Stimulated activated memory B cell treated with anti-CD40 and anti-IgM and Interleukin-4, amounts not matched to agents 10 μg/mL and 1 μg/mL and 100 μg/mL, for 72 hours (primary cell): ENCODE results near the gene TYMS.

Experiments used
- ATAC-seq: fragments of 150-1000 bp; cut with Tn5 transposase; 2 replicates; pipeline ENCODE4 v1.10.0; 2021
- H3K27ac Mint-ChIP-seq: one replicate; pipeline ENCODE4 v1.8.0; 2022; ENCODE audit warnings: mild to moderate bottlenecking, mixed read lengths
- H3K27me3 Mint-ChIP-seq: one replicate; pipeline ENCODE4 v1.8.0; 2022; ENCODE audit warnings: mixed read lengths
- H3K36me3 Mint-ChIP-seq: one replicate; pipeline ENCODE4 v1.8.0; 2022; ENCODE audit warnings: mixed read lengths
- H3K4me1 Mint-ChIP-seq: one replicate; pipeline ENCODE4 v1.8.0; 2022; ENCODE audit warnings: mixed read lengths
- H3K4me3 Mint-ChIP-seq: one replicate; pipeline ENCODE4 v1.8.0; 2022; ENCODE audit warnings: mild to moderate bottlenecking, moderate library complexity, mixed read lengths
- H3K9me3 Mint-ChIP-seq: one replicate; pipeline ENCODE4 v1.8.0; 2022; ENCODE audit warnings: mixed read lengths

TYMS gene

DNA sequence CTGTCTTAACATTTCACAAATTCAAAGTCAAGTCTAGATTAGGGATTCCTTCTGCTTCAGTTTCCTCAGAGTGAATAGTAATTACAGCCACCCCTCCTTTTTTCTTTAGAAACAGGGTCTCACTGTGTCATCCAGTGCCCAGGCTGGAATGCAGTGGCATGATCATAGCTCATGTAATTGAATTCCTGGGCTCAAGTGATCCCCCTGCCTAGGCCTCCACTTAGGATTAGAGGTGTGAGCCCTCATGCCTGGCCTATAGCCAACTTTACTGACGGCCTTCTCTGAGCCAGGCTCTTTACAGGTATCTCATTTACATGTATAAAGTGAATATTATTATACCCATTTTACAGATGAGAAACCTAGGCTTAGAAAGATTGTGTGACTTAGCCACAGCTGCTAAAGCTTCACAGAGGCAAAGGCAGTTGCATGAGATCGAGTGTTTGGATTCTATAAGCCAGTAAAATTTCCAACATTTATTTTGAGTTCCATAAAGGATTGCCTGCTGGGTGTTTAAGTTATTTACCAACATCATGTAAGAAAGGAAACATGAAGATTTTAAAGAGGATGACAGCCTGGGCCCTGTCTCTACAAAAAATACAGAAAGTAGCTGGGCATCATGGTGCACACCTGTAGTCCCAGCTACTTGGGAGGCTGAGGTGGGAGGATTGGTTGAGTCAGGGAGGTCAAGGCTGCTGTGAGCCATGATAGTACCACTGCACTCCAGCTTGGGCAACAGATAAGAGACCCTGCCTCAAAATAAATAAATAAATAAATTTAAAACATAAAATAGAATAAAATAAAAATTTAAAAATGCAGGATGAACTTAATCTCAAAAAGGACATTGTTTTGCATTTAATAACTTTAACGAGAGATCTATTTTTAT, 53.2 kb downstream of the TYMS start:
- peak overlapping the region; percentile 38 for H3K4me3 Mint-ChIP-seq
- no peaks in the 10 kb centered on the region for H3K27me3 Mint-ChIP-seq
- H3K36me3 Mint-ChIP-seq = peaks cover 12% of the 10 kb centered on the region
- no peaks in the 10 kb centered on the region for H3K9me3 Mint-ChIP-seq
- peaks cover 11% of the 10 kb centered on the region for H3K4me1 Mint-ChIP-seq
- H3K27ac Mint-ChIP-seq = peak overlapping the region; percentile 83
- ATAC-seq = no peak

DNA sequence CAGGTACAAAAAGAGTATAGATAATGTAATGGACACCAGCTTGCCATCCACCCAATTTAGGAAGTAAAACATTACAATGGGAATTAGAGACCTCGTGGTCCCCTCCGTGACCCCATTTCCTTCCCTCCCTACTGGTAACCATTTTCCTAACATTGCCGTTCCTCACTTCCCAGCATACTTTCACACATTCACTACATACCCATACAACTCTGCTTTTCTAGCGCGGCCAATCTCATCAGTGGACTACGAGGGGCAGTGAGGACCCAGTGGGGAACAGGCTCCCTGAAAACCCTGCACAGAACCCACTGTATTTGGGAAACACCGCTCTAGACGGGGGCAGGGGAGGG, 53.8 kb downstream of the TYMS start:
- Mint-ChIP-seq H3K9me3 (no peaks in the 10 kb centered on the region), H3K4me3 (peak overlapping the region; percentile 77), H3K27me3 (no peaks in the 10 kb centered on the region), H3K4me1 (peaks cover 11% of the 10 kb centered on the region), H3K27ac (peak overlapping the region; percentile 83), H3K36me3 (peaks cover 10% of the 10 kb centered on the region)
- ATAC-seq = no peak

GRCh38 chr18:711657-712400, 54.4 kb downstream of the TYMS start:
- no peaks in the 10 kb centered on the region for H3K9me3 Mint-ChIP-seq
- peak overlapping the region; percentile 77 for H3K4me3 Mint-ChIP-seq
- peaks cover 11% of the 10 kb centered on the region for H3K4me1 Mint-ChIP-seq
- peak overlapping the region; percentile 83 for H3K27ac Mint-ChIP-seq
- peak; percentile 71 for ATAC-seq
- no peaks in the 10 kb centered on the region for H3K27me3 Mint-ChIP-seq
- peaks cover 7% of the 10 kb centered on the region for H3K36me3 Mint-ChIP-seq

DNA sequence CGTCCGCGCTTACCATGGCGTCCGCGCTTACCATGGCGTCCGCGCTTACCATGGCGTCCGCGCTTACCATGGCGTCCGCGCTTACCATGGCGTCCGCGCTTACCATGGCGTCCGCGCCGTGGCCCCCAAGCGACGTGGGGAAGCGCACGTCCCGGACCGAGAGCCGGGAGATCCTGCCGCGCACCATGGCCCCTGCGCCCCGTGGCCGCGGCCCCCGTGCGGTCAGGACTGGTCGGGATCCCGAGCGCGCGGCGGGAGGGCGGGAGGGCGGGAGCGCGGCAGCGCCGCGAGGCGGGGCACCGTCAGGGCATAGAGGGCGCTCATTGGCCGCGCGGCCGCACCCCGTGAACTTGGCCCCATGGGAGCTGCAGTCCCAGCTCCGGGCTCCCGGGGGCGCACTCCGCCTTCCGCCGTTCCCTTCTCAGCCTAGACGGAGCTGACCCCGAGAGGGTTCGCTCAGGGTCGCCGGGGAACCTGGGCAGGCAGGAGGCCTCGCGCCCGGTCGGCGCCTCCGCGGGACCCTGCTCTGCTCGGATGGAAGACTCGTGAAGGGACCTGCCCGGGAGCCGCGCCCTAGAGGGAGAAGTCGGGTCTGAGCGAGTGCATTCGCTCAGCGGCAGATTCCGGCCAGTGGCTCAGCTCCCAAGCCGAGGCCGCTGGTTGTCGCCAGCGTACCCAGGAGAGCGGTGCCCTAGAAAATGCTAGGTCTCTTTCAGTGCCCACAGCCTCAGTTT, 55.1 kb downstream of the TYMS start, which contains the start of gene ENOSF1:
Gene ENOSF1, minus strand, starts transcription at position 230 of the 734 bp plus-strand sequence. Its CDS starts 43 bp downstream, at position 187.
- Mint-ChIP-seq H3K27ac (peak within 1 kb of the TSS; percentile 83), H3K27me3 (no peaks in the 10 kb centered on the region), H3K36me3 (peaks cover 7% of the 10 kb centered on the region), H3K4me1 (peaks cover 11% of the 10 kb centered on the region), H3K9me3 (no peaks in the 10 kb centered on the region), H3K4me3 (peak within 1 kb of the TSS; percentile 77)
- ATAC-seq = peak; percentile 83

DNA sequence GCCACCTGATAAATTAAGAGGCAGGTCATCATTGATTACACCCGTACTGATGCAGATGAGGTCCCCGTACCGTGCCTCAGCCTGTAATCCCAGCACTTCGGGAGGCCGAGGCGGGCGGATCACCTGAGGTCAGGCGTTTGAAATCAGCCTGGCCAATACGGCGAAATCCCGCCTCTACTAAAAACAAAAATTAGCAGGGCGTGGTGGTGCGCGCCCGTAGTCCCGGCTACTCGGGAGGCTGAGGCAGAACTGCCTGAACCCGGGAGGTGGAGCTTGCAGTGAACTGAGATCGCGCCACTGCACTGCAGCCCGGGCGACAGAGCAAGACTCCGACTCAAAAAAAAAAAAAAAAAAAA, 55.7 kb downstream of the TYMS start:
- Mint-ChIP-seq H3K27me3 (no peaks in the 10 kb centered on the region), H3K36me3 (peaks cover 7% of the 10 kb centered on the region), H3K27ac (no peak overlapping the region), H3K4me1 (peaks cover 11% of the 10 kb centered on the region), H3K4me3 (peak overlapping the region; percentile 56), H3K9me3 (no peaks in the 10 kb centered on the region)
- ATAC-seq = no peak

DNA sequence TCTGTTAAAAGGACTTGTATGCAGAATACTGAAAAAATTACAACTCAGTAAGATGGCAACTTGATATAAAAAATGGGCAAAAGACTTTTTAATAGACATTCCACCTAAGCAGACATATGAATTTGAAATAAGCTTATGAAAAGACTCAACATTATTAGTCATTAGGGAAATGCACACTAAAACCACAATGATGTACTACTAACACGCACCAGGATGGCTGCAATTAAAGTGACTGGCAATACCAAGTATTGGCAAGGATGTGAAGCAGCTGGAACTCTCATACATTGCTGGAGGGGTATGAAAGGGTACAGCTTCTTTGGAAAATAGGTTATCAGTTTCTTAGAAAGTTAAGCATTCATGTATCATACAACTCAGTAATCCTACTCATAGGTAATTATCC, 58.2 kb downstream of the TYMS start:
- ATAC-seq = no peak
- Mint-ChIP-seq H3K9me3 (no peaks in the 10 kb centered on the region), H3K4me1 (peaks cover 11% of the 10 kb centered on the region), H3K4me3 (no peak overlapping the region), H3K27ac (no peak overlapping the region), H3K27me3 (no peaks in the 10 kb centered on the region), H3K36me3 (no peaks in the 10 kb centered on the region)

GRCh38 chr18:717003-717402, 59.5 kb downstream of the TYMS start:
- ATAC-seq = no peak
- Mint-ChIP-seq H3K27ac (no peak overlapping the region), H3K4me1 (no peaks in the 10 kb centered on the region), H3K9me3 (no peaks in the 10 kb centered on the region), H3K36me3 (no peaks in the 10 kb centered on the region), H3K27me3 (no peaks in the 10 kb centered on the region), H3K4me3 (no peak overlapping the region)
